Mucosa of descending colon (tissue), 3 donors: ENCODE data around the gene USP46. TPM values are rescaled to one million over a fixed set of nuclear protein-coding genes. Genes with fewer than 3 reads are reported as not detected.

ENCODE experiments used
- ATAC-seq: fragments of 200-7000 bp; cut with Tn5 transposase; one replicate; pipeline ENCODE4 v1.9.1; 2020; ENCODE audit warnings: mild to moderate bottlenecking, moderate library complexity
- DNase-seq, 3 donors: peaks; one replicate each; pipeline ENCODE4 v3.0.0-alpha.2; 2020
- H3K36me3 ChIP-seq: fragments of 200-600 bp; one replicate; pipeline ENCODE4 v1.8.0; 2021; ENCODE audit warnings: low read depth, mild to moderate bottlenecking
- H3K4me1 ChIP-seq: fragments of 200-600 bp; one replicate; pipeline ENCODE4 v1.8.0; 2021; ENCODE audit warnings: low read depth, mild to moderate bottlenecking
- H3K4me3 ChIP-seq: fragments of 200-600 bp; one replicate; pipeline ENCODE4 v1.8.0; 2021; ENCODE audit warnings: mild to moderate bottlenecking
- H3K9me3 ChIP-seq: fragments of 200-600 bp; one replicate; pipeline ENCODE4 v1.8.0; 2021; ENCODE audit warnings: mild to moderate bottlenecking
- CTCF ChIP-seq: fragments of 200-600 bp; IDR thresholded peaks from one replicate; pipeline ENCODE4 v1.8.0; 2022; ENCODE audit warnings: antibody characterized with exemption, mild to moderate bottlenecking
- intact Hi-C, 2 donors: fragments of 100-400 bp; cut with DNase I in 1 of 2; cut with micrococcal nuclease in 1 of 2; formaldehyde crosslinking; loops; one replicate each; pipeline versions ENCODE4 v1.11.0 to v1.11.1; 2022; cut with DNase I, micrococcal nuclease
- total RNA-seq, 3 donors: library from RNA; stranded (reverse); fragmentation: NEBNext Ultra II Directional in 2 of 3; extraction: Animal tissue kit (Norgen Biotek cat#: 25700) in 2 of 3; gene quantifications; one replicate each; pipeline versions ENCODE4 v1.2.1 to v1.2.4, GENCODE V29; 2021 to 2023
- donor health status: DM: no; HTN: no; CAD: no; lungs with moderate emphysema.
- donor health status: DM: no; HTN: no; CAD: no.
- donor health status: DM: no; HTN: yes; CAD: no.

Gene USP46
- total RNA-seq, 3 donors from 2014 or later = 12.5 to 18.2 (median 14.8) TPM

GRCh38 chr4:52586069-52586468 is 73.0 kb downstream of the USP46 start:
- no peak for ATAC-seq
- intact Hi-C loops = no loop called here
- no peak for TF ChIP-seq CTCF
- DNase-seq = no peak
- no peaks in the 10 kb centered on the region for H3K4me1 ChIP-seq
- H3K4me3 ChIP-seq = no peak overlapping the region
- no peaks in the 10 kb centered on the region for H3K9me3 ChIP-seq
- H3K36me3 ChIP-seq = no peaks in the 10 kb centered on the region

GRCh38 chr4:52585379-52585778 is 73.7 kb downstream of the USP46 start:
- ATAC-seq = no peak
- TF ChIP-seq CTCF = no peak
- DNase-seq = no peak
- Histone ChIP-seq H3K4me1 (no peaks in the 10 kb centered on the region), H3K4me3 (no peak overlapping the region), H3K36me3 (no peaks in the 10 kb centered on the region), H3K9me3 (no peaks in the 10 kb centered on the region)
- intact Hi-C loops = no loop called here

- intact Hi-C loops = no loop called here
- no peak overlapping the region for H3K4me3 ChIP-seq
- no peak for TF ChIP-seq CTCF
- no peaks in the 10 kb centered on the region for H3K4me1 ChIP-seq
- no peak for DNase-seq
- H3K36me3 ChIP-seq = no peaks in the 10 kb centered on the region
- no peak for ATAC-seq
- no peaks in the 10 kb centered on the region for H3K9me3 ChIP-seq
These were observed 79.4 kb downstream of the USP46 start for GRCh38 chr4:52579602-52580272.

- Histone ChIP-seq H3K36me3 (no peaks in the 10 kb centered on the region), H3K4me3 (no peak overlapping the region), H3K4me1 (no peaks in the 10 kb centered on the region), H3K9me3 (no peaks in the 10 kb centered on the region)
- no peak for DNase-seq
- ATAC-seq = no peak
- intact Hi-C loops = no loop called here
- no peak for TF ChIP-seq CTCF
These were observed 80.2 kb downstream of the USP46 start for GRCh38 chr4:52578951-52579350.

GRCh38 chr4:52577624-52577962 is 81.5 kb downstream of the USP46 start:
- ATAC-seq = no peak

More at GRCh38 chr4:52577624-52577962, 81.5 kb downstream of the USP46 start:
- TF ChIP-seq CTCF = no peak
- Histone ChIP-seq H3K36me3 (no peaks in the 10 kb centered on the region), H3K4me3 (no peak overlapping the region), H3K4me1 (no peaks in the 10 kb centered on the region), H3K9me3 (no peaks in the 10 kb centered on the region)
- intact Hi-C loops = no loop called here
- no peak for DNase-seq
